CD4-positive, alpha-beta T cell treated with Interleukin-15 for 1 hour (primary cell): ENCODE measurements around the gene EML5.

ENCODE experiments used
- DNase-seq: peaks from one replicate; pipeline ENCODE4 v3.0.0-alpha.2; 2020

EML5 gene

DNA sequence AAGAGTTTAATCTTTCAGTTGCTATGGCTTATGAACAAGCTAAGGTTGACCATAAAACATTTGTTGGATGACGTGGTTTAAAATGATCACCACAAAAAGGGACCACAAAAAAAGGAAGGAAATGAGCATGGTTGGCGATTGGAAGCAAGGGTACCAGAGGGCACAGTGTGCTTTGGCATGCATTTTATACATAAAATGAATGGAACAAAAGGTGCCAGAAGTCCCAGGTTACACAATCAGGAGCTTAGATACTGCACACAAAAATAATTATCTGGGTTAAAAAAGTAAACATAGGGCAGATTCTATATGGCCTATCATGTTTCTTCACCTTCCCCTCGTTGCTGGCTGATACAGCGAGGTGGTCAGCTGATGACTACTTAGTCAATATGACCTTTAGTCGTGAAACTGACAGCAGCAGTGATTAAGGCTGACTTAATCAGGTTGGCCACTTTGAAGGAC, 179.2 kb downstream of the EML5 start:
- DNase-seq = no peak

DNA sequence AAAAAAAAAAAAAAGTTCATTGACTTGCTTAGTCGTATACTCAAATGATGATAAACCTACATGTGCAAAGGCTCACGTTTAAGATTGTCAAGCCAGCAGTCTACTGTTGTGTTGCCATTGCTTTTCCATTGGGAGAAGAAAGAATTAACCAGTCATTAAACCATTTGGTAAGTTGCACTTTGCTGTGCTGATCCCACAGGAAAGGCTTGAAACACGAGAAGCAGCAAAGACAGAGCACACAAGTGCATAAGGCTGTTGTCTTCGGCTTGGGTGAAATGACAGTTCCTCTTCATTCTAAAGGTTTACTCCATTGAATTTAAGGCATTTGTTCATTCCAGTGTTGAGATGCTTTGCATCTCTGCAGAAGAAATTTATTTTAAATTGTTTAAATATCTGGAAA, 179.8 kb downstream of the EML5 start:
- DNase-seq = no peak

DNA sequence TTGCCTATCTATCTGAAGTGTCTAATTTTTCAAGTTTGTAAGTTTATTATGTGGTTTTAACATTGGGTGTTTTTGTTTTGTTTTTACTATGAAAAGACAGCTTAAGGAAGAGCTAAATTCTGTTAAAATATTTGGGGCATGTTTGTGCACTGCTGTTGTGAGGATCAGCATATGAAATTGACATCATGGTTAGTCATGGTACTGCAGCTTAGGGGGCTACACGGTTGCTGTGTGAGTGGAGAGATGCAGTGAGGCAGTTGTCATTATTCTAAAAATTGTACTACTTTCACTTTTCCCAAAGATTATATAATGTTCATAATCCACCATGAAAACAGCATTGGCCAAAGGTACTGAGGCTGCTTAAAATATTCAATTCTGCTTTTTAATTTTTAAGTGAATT, 180.9 kb downstream of the EML5 start:
- DNase-seq = no peak

DNA sequence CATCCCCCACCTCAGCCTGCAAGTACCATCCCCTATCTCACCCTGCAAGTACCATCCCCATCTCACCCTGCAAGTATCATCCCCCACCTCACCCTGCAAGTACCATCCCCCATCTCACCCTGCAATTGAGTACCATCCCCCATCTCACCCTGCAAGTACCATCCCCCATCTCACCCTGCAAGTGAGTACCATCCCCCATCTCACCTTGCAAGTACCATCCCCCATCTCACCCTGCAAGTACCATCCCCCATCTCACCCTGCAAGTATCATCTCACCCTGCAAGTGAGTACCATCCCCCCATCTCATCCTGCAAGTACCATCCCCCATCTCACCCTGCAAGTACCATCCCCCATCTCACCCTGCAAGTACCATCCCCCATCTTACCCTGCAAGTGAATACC, 184.9 kb downstream of the EML5 start:
- no peak for DNase-seq

DNA sequence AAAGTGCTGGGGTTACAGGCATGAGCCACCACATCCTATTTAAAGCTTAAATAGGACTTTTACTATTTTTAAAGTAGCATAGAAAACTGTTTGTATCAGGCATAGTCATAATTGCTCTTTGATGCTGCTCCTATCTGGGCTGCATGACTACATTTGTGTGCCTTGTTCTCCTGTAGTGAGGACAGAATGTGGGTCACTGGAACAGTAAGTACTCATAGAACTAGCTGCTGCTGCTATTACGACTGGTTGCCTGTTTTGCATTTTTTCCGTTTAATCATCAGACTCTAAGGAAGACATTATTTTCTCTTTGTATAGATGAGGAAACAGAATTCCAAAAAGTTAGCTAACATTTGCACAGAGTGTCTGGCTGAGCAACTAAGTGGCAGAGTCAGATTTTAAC, 187.2 kb downstream of the EML5 start:
- DNase-seq = no peak

DNA sequence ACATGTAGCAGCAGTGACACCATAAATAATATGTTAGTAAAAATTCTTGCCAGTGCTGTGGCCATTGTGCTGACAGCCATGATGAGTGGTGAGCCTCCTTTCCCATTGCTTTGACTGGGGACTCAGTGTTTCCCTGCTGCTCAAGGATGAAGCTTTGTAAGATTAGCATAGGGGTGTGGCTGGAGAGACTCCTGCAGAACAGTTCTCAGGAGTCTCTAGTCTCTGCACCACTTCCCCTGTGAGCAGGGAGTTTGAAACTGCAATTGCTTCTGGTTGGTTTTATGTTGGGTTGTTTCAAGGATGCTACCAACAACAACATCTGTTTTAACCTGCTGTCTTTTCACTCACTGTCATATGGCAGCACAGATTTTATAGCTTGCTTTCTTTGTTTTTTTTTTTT, 188.5 kb downstream of the EML5 start:
- no peak for DNase-seq

DNA sequence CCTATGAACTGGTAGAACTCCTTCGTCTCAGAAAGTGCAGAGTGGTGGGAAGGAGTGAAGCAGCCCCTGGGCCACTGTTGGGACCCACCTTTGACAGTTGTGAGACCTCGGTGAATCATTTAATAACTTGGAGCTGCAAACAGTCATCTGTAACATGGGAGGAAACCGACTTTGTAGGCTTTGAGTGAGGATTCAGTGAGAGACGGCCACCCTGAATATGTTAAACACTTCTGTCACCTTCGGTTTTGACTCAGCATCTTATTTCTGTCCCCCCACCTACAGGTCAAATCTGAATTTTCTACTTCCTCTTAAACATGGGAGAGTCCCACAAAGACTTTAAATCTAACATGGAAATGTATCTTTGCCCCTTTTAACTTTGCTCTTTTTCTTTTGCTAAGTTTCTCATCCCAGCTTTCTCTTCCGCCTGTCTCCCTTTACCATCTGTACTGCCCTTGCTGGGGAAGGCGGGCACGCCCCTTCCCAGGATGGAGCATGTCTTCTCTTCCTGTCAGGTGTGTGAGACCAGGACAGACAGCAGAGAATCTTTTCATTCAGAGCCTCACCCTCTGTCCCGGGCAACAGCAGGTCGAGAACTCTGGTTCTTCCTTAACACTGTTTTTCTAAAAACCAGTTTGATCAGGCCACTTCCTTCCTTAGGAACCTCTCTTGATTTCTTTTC, 192.9 kb downstream of the EML5 start:
- no peak for DNase-seq

DNA sequence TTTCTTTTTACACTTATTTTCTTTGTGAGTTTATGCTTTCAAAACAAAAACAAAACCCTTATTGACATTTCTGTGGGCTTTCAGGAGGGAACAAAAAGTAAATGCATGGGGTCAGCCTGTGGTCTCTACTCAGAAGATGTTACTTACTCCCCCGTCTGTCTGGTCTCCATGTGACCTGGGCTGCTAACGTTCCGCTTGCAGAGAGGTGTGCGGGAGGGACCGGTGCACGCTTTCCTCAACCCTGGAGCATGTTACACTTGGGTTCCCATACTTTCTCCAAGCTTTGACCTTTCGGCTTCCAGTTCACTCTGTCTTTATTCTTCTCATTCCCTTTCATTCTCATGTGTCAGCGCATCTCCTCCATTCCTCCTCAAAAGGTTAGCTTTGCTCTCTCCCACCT, 193.4 kb downstream of the EML5 start:
- DNase-seq = no peak

DNA sequence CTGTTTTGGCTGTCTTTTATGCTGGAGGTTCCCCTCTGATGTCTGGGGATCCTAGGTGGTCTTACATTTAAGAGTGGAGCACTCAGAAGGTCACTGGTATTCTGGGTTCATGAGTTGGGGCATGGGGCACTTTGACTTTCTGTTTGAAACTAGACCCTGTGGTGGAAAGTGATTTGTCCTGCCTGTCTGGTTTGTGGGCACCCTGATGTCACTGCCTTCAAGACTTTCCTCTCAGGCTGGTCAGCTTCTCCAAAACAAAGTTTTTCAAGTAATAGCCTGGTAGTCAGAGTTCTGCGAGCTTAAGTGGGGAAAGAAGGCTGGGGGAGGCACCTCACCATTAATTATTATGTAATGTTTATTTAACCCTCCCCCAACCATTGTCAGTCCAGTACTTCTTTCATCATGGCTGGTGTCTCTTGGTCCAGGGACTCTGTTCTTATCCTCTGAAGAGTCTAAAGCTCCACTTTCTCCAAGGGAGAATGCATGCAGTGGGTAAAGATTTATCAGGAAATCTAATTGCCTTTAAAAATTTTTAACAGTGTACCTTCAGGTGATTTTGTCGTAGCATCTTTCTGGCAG, 194.6 kb downstream of the EML5 start:
- no peak for DNase-seq

DNA sequence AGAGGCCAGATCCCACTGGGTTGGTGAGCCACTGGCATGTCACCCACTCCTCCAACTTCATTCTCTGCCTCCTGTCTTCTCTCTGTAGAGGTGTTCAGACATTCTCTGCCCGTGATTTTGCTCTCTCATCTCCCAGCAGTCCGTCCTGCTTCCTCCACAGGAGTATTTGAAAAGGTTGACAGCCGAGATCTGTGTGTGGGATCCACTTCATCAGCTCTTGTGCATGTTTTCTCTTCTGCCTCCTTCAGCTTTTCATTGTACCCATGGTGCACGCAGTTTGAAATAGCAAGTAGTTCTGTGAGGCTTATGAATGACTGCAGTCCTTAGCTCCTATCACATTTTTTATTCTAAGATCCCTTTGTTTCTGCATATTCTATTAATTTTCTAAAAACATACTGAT, 195.2 kb downstream of the EML5 start:
- no peak for DNase-seq

DNA sequence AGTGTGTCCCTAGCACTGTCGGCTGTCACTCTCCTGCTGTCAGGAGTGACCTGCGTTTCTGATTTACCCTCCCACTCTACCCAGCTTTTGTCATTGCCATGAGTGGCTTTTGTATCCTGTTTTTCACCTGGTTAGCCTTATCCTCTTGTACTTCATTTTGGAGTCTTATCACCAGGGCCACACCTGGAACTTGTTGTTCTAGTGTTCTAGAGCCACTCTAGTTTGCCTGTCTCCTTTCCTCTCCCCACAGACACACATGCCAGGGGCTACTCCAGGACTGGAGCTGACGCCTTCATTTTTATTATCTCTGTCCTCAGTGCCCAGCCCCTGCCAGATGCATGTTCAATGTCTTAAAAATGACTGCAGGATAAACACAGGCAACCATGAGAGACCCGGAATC, 195.7 kb downstream of the EML5 start:
- no peak for DNase-seq

DNA sequence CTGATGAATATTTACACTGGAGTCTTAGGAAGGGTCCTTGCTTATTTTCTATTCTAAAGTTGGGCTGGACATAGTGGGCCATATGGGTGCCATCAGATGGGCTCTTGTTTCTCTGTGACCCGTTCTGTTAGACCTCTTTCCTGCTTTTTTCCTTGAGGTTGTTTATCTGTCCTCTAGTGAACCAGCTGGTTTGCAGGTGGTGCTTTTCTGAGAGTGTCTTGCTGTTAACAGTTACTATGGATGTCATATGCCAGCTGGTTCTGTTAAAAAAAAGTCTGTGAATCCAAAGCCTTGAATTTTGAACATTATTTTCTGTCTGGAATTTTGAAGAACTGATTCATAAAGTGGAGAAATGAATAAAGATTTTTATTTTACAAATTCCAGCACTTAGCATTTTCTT, 200.7 kb downstream of the EML5 start:
- DNase-seq = no peak

DNA sequence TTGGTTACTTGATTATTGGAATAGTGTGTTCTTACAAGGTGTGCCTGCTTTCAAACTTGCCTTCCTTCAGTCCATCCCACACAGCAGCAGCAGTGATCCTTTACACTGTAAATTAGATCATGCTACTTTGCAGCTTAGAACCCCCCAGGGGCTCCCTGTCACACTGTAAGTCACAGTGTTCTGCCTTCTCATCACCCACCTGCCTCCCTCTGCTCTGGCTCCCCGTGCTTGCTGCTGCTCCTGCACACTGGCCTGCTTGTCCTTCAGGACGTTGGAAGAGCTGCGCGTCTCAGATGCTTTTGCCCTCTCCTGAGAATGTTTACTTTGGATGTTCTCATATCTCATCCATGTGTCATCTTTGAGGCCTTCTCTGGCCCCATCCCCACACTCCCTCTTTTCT, 202.6 kb downstream of the EML5 start:
- no peak for DNase-seq

DNA sequence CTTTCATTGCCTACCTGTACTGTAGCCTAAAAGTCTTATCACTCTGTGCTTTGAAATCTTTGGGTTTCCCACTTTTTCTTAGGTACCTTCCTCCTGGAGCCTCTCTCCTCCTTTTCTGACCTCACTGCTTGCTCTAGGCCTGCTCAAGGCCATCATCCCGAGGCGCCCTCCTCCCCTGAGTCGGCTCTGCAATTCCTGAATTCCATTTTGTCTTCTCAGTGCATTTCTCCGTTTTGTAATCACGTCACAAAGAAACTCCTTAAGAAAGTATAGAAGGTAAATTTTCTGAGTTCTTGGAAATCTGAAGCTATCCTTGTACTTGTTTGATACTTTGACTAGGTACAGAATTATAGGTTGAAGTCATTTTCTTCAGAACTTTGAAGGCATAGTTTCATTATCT, 204.7 kb downstream of the EML5 start:
- no peak for DNase-seq

DNA sequence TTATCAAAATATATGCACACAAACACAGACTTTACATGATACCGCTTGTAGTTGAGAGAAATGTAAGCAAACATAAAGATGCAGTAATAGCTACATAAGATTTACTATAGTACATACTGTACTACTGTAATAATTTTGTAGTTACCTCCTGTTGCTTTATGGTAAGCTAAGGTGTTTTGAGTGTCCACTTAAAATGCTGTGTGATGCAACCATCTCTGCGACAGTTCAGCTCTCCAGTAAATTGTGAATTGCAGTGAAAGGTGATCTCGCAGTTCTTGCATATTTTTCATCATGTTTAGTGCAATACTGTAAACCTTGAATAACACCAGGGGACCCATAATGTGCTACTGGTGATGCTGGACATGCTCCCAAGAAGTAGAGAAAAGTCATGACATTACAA, 208.3 kb downstream of the EML5 start:
- DNase-seq = no peak

DNA sequence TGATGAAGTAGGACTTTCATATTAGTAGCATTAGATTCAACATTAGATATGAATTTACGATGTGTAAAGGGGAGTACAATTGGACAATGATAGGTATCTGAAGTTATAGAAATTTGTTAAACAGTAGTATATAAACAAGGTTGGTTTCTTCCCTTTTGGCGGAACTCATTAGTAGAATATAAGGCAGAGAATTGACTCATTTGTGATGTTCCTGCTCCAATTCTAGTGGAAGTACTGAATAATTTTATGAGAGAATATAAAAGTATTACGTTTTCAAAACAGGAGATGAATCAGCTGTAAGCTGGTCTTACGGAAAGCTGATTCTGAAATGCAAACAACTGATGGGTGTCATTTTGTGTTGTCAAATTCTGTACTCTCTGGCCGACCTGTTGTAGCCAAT, 216.5 kb downstream of the EML5 start:
- DNase-seq = no peak

DNA sequence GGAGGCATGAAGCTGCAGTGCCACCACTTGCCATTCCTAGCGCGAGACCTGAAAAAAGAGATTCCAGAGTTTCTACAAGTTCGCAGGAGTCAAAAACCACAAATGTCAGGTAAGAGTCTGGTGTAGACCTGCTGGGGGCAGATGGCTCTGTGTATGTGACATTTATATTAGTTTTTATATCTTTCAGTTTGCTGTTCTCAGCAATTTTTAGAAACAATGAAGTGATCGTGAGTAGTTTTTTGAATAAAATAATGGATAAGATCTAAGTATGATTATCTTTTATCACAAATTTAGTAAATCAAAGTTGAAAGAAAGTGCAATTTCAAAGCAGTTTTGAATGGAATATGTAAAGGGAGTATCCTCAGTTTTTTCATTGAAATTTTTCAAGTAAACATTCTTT, 220.6 kb downstream of the EML5 start:
- DNase-seq = no peak

DNA sequence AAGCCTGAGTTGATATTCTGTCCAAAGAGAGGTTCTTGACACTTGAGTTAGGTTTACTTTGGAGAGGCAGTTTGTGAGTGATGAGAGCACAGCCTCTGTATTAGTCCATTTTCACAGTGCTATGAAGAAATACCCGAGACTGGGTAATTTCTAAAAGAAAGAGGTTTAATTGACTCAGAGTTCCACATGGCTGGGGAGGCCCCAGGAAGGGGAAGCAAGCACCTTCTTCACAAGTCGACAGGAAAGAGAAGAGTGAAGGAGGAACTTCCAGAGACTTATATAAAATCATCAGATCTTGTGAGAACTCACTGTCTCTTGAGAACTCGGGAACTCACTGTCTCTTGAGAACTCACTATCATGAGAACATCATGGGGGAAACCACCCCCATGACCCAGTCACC, 224.6 kb downstream of the EML5 start:
- DNase-seq = no peak

DNA sequence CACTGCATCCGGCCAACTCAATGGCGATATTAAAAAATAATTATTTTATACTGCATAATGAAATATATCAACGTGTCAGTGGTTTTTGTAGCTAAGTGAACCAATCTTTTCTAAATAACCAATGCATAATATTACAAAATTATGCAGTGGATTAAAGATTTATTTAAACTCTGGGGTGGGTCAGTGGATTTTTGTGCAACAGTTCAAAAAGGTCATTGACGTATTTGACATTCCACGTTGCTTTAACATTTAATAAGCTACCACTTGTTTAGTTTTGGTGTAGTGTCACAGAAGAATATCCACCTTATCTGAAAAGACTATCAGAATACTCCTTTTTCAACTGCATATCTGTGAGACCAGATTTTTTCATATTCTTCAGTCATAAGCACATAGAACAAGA, 227.3 kb downstream of the EML5 start:
- DNase-seq = no peak

DNA sequence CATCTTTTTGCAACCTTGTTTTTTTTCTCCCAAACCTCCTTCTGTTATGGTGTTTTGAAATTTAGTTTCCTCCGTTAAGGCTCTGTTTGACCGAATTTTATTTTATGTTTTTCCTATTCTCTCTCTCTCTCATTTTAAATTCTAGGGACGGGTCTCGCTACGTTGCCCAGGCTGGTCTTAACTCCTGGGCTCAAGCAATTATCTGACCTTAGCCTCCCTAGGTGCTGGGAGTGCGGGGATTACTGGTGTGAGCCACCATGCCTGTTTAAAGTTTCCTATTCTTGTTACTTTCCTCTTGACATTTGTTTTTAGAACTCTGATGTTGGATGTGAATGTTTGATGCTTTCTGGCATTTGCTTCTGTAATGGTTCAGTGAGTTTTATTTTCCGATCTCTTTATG, 228.9 kb downstream of the EML5 start:
- no peak for DNase-seq

DNA sequence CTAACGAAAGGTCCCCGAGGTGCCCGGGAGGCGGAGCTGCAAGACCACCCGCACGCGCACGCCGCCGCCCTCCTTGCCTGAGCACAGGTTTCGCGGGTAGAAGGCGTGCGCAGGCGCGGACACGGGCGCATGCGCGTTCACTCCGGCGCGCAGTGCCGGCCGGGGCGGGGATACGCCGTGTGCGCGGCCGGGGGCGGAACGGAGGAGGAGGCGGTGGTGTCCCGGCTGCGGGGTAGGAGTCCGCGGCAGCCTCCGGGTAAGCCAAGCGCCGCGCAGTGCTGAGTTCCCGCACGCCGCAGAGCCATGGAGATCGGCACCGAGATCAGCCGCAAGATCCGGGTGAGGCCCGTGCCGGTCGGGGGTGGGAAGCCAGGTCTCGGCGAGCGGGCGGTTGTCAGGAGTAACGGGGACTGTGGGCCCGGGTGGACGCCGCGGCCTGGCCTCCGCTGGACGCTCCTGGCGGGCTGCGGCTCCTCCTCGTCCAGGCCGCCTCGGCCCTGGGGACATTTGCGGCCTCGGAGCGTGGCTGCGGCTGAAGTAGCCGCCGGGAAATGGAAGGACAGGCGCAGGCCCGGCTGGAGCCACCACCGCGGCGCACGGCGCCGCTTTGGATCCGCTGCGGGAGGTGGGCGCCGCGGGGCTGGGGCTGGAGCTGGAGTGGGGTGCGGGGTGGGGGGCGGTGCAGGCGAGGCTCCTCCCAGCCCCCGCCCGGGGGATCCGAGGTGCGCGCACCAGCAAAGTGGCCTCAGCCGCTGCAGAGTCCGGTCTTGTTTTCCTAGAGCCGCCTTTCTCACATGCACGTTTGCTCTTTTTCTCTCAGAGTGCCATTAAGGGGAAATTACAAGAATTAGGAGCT, 229.7 kb downstream of the EML5 start, which contains the start of gene ZC3H14:
ZC3H14 (plus strand) TSS at position 207 of the 856 bp plus-strand sequence; CDS start at position 304, 97 bp downstream.
- peak; percentile 90 for DNase-seq

DNA sequence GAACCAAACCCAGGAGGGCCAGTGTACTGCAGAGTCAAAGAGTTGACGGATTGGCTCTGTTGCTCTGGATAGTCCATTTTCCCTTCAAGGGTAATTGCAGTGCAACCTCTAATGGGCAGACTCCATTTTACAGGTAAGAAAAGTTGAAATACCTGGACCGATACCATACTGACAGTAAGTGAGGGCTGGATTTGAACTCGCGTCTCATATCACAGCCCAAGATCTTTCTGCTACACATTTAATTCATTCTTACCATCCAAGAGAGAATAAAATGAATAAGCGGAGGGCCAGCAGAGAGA, 230.3 kb downstream of the EML5 start:
- no peak for DNase-seq
